Natural killer cell (primary cell): Measurements from ENCODE around the gene KEAP1. TPM values are rescaled to one million over a fixed set of nuclear protein-coding genes. Genes with fewer than 3 reads are reported as not detected.
A peak's percentile ranks its signal among the peaks of the same experiment; 100 is the strongest.

ENCODE experiments used
- ATAC-seq, 3 donors: fragments of 150-1000 bp in 2 of 3; fragments of 200-7000 bp in 1 of 3; cut with Tn5 transposase; 1 replicate in 1 of 3; 2 replicates in 2 of 3; pipeline ENCODE4 v1.10.0; 2021; ENCODE audit warnings: mild to moderate bottlenecking in 2 of 3, moderate library complexity in 2 of 3
- DNase-seq, 2 donors: peaks; one replicate each; pipeline versions ENCODE4 v3.0.0 to v3.0.0-alpha.2; 2013 to 2021; ENCODE audit warnings: mixed read lengths in 1 of 2
- H3K27ac ChIP-seq: one replicate; pipeline ENCODE4 v1.5.1; 2013; ENCODE audit warnings: mild to moderate bottlenecking, low read length
- H3K27me3 ChIP-seq: one replicate; pipeline ENCODE4 v1.6.1; 2013; ENCODE audit warnings: low read length; ENCODE audit not compliant: control insufficient read depth, insufficient read depth
- H3K36me3 ChIP-seq: one replicate; pipeline ENCODE4 v1.6.1; 2013; ENCODE audit warnings: low read length; ENCODE audit not compliant: control insufficient read depth, insufficient read depth
- H3K4me1 ChIP-seq: one replicate; pipeline ENCODE4 v1.6.1; 2013; ENCODE audit warnings: low read length; ENCODE audit not compliant: control insufficient read depth, insufficient read depth
- H3K4me3 ChIP-seq: one replicate; pipeline ENCODE4 v1.5.1; 2013; ENCODE audit warnings: low read length
- H3K9me3 ChIP-seq: one replicate; pipeline ENCODE4 v1.6.1; 2013; ENCODE audit warnings: low read length; ENCODE audit not compliant: control insufficient read depth, insufficient read depth
- H3K27ac Mint-ChIP-seq, 2 donors: one replicate each; pipeline ENCODE4 v1.8.0; 2022; ENCODE audit warnings: mild to moderate bottlenecking in 2 of 2, mixed read lengths in 2 of 2, moderate library complexity in 1 of 2
- H3K27me3 Mint-ChIP-seq, 2 donors: one replicate each; pipeline ENCODE4 v1.8.0; 2022; ENCODE audit warnings: low read depth in 2 of 2, mixed read lengths in 2 of 2
- H3K36me3 Mint-ChIP-seq: one replicate; pipeline ENCODE4 v1.8.0; 2022; ENCODE audit warnings: mixed read lengths
- H3K4me1 Mint-ChIP-seq, 2 donors: one replicate each; pipeline ENCODE4 v1.8.0; 2022; ENCODE audit warnings: mixed read lengths in 2 of 2
- H3K4me3 Mint-ChIP-seq: one replicate; pipeline ENCODE4 v1.8.0; 2022; ENCODE audit warnings: mild to moderate bottlenecking, moderate library complexity, mixed read lengths
- H3K9me3 Mint-ChIP-seq, 2 donors: one replicate each; pipeline ENCODE4 v1.8.0; 2022; ENCODE audit warnings: mixed read lengths in 2 of 2
- CTCF ChIP-seq: fragments of 200-600 bp; IDR thresholded peaks from one replicate; pipeline ENCODE4 v1.8.0; 2022; ENCODE audit warnings: antibody characterized with exemption
- WGBS: methylation state at CpG from one replicate; pipeline ENCODE4 v1.1.7; 2013; ENCODE audit warnings: missing lambda C conversion rate; ENCODE audit not compliant: insufficient coverage; 5-methylcytosine and 5-hydroxymethylcytosine counted together
- intact Hi-C: fragments of 100-400 bp; cut with micrococcal nuclease; formaldehyde crosslinking; loops from one replicate; pipeline ENCODE4 v1.14.2; 2022
- total RNA-seq, 4 donors: library from RNA; stranded (reverse); fragments of 120-200 nt in 1 of 4; gene quantifications; one replicate each; pipeline versions ENCODE4 v1.2.3 to v1.2.4, GENCODE V29; 2013 to 2022

The KEAP1 gene
- total RNA-seq, 3 donors from 2014 or later (not counting 1 experiment from before 2014, with no cell fraction given): 28.1 to 39.4 (median 34.6) TPM

- intact Hi-C loops: loop anchor here (2.0 kb wide), 1 partner anchor 413 kb away; no protein-coding TSS in a partner anchor
- 3% methylated on average over 27 of the region's 27 CpGs for WGBS
- H3K36me3 ChIP-seq: peaks cover 18% of the 10 kb centered on the region
- Mint-ChIP-seq H3K27ac (peak overlapping the region; percentile 86 to 91), H3K27me3 (peaks cover 0 to 3% of the 10 kb centered on the region in 2 donors), H3K9me3 (no peaks in the 10 kb centered on the region), H3K36me3 (peaks cover 16% of the 10 kb centered on the region), H3K4me3 (peak overlapping the region; percentile 81), H3K4me1 (peaks cover 60 to 67% of the 10 kb centered on the region in 2 donors)
- no peaks in the 10 kb centered on the region for H3K9me3 ChIP-seq
- TF ChIP-seq CTCF: no peak
- H3K27me3 ChIP-seq: peaks cover 2% of the 10 kb centered on the region
- peak overlapping the region; percentile 97 for H3K4me3 ChIP-seq
- H3K4me1 ChIP-seq: peaks cover 80% of the 10 kb centered on the region
- peak; percentile 61 to 74 for DNase-seq
- ATAC-seq: peak; percentile 20 to 33 (median 29)
- peak overlapping the region; percentile 89 for H3K27ac ChIP-seq
Observed at GRCh38 chr19:10517760-10518443, 14.7 kb upstream of the KEAP1 start.

- peak within 1 kb of the TSS; percentile 92 for H3K27ac ChIP-seq
- no peaks in the 10 kb centered on the region for H3K9me3 ChIP-seq
- Mint-ChIP-seq H3K27ac (peak within 1 kb of the TSS; percentile 86 to 91), H3K36me3 (peaks cover 17% of the 10 kb centered on the region), H3K4me3 (peak within 1 kb of the TSS; percentile 81), H3K9me3 (no peaks in the 10 kb centered on the region), H3K4me1 (peaks cover 64 to 68% of the 10 kb centered on the region in 2 donors), H3K27me3 (peaks cover 0 to 3% of the 10 kb centered on the region in 2 donors)
- peak within 1 kb of the TSS; percentile 97 for H3K4me3 ChIP-seq
- peaks cover 80% of the 10 kb centered on the region for H3K4me1 ChIP-seq
- H3K36me3 ChIP-seq: peaks cover 24% of the 10 kb centered on the region
- DNase-seq (peak; percentile 60 to 70), ATAC-seq (peak; percentile 17 to 39 (median 38))
- intact Hi-C loops: loop anchor here (2.0 kb wide), 1 partner anchor 413 kb away; no protein-coding TSS in a partner anchor
- H3K27me3 ChIP-seq: peaks cover 2% of the 10 kb centered on the region
- 2% methylated on average over 39 of the region's 39 CpGs for WGBS
- TF ChIP-seq CTCF: no peak
Observed at GRCh38 chr19:10517361-10517759, 14.2 kb upstream of the KEAP1 start, which contains the start of gene S1PR5. TSS of gene S1PR5 (minus strand) at chr19:10517447. CDS start at chr19:10515011, 2,436 bp downstream.

- Mint-ChIP-seq H3K4me3 (peak overlapping the region; percentile 81), H3K27ac (peak overlapping the region; percentile 86 to 91), H3K36me3 (peaks cover 17% of the 10 kb centered on the region), H3K27me3 (peaks cover 0 to 3% of the 10 kb centered on the region in 2 donors), H3K9me3 (no peaks in the 10 kb centered on the region), H3K4me1 (peaks cover 59 to 62% of the 10 kb centered on the region in 2 donors)
- peaks cover 2% of the 10 kb centered on the region for H3K27me3 ChIP-seq
- TF ChIP-seq CTCF: no peak
- H3K9me3 ChIP-seq: no peaks in the 10 kb centered on the region
- peaks cover 80% of the 10 kb centered on the region for H3K4me1 ChIP-seq
- H3K36me3 ChIP-seq: peaks cover 25% of the 10 kb centered on the region
- ATAC-seq: peak in 1 of 3 donors; percentile 9
- intact Hi-C loops: loop anchor here (1.0 to 2.0 kb wide), 2 partner anchors 50 to 412 kb away; partner anchors contain the start of gene KRI1
- peak overlapping the region; percentile 97 for H3K4me3 ChIP-seq
- WGBS: 34% methylated on average over 10 of the region's 10 CpGs
- DNase-seq: peak; percentile 46 to 60
- H3K27ac ChIP-seq: peak overlapping the region; percentile 92
Observed at GRCh38 chr19:10516671-10517286, 13.6 kb upstream of the KEAP1 start.
